ENCODE measurements around the gene RAB25.
A peak's percentile ranks its signal among the peaks of the same experiment; 100 is the strongest.

Gene RAB25

GRCh38 chr1:156072251-156072650 lies 11.3 kb downstream of the RAB25 start:
- POLR2A ChIA-PET (ENCODE audit: low non-redundant PET) = interaction anchor here (0.6 kb wide), 1 partner anchor 15 kb away, joined by 3 read pairs; no protein-coding TSS in a partner anchor
- CTCF ChIA-PET = no interaction called here
- H3K27ac ChIP-seq = no peak overlapping the region; the same call in 1 of the 2 replicates
- DNase-seq (ENCODE audit: low spot score) = no peak
- no peak for TF ChIP-seq CTCF (conservative IDR thresholded peaks at IDR 0.05; ENCODE audit: low read depth)

DNA sequence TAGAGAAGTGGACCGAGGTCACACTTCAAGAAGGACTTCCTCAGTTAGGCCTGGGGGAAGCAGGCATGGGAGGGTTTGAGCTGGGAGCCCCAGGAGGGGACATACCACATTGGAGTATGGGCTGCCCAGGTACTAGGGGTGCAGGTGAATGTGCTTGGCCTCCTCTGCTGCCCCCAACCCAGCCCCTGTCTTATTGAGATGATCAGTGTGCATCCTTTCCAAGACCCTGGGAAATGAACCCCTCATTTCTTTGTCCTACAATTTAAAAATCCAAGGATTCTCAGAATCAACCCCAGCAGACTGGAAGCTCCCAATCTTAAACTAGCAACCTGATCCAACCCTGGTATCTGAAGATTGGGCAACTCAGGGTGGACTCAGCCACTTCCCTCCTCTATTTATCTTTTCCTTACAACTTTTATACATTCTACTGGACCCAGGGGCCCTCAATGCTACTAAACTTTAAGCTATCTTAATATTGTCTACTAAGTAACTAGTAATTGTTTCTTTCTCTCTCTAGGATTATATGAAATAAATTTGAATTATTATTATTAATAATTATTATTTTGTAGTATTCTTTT lies 12.2 kb downstream of the RAB25 start:
- POLR2A ChIA-PET (ENCODE audit: low non-redundant PET) = no interaction called here
- CTCF ChIA-PET = interaction anchor here (0.6 to 0.7 kb wide), 3 partner anchors 8 to 57 kb away, joined by 5 read pairs; partner anchors contain the start of gene UBQLN4
- H3K27ac ChIP-seq = no peak overlapping the region; the same call in 1 of the 2 replicates
- no peak for DNase-seq (ENCODE audit: low spot score)
- no peak for TF ChIP-seq CTCF (conservative IDR thresholded peaks at IDR 0.05; ENCODE audit: low read depth)

- no peak for DNase-seq (ENCODE audit: low spot score)
- ChIA-PET POLR2A (ENCODE audit: low non-redundant PET) (no interaction called here), CTCF (interaction anchor here (0.6 to 0.7 kb wide), 3 partner anchors 8 to 56 kb away, joined by 5 read pairs; partner anchors contain the start of gene UBQLN4)
- H3K27ac ChIP-seq = no peak overlapping the region
- no peak for TF ChIP-seq CTCF (conservative IDR thresholded peaks at IDR 0.05; ENCODE audit: low read depth)
Observed at GRCh38 chr1:156073740-156074139, 12.8 kb downstream of the RAB25 start.

GRCh38 chr1:156074661-156075060 lies 13.7 kb downstream of the RAB25 start:
- TF ChIP-seq CTCF (conservative IDR thresholded peaks at IDR 0.05; ENCODE audit: low read depth) = no peak
- ChIA-PET POLR2A (ENCODE audit: low non-redundant PET) (no interaction called here), CTCF (interaction anchor here (1.6 kb wide), 1 partner anchor 8 kb away, joined by 4 read pairs; no protein-coding TSS in a partner anchor)
- DNase-seq (ENCODE audit: low spot score) = no peak
- peak overlapping the region; percentile 16; the same call in 1 of the 2 replicates for H3K27ac ChIP-seq

- ChIA-PET POLR2A (ENCODE audit: low non-redundant PET) (no interaction called here), CTCF (interaction anchor here (1.6 kb wide), 1 partner anchor 8 kb away, joined by 4 read pairs; no protein-coding TSS in a partner anchor)
- TF ChIP-seq CTCF (conservative IDR thresholded peaks at IDR 0.05; ENCODE audit: low read depth) = no peak
- no peak for DNase-seq (ENCODE audit: low spot score)
- H3K27ac ChIP-seq = peak overlapping the region; percentile 16; the same call in 1 of the 2 replicates
Observed at GRCh38 chr1:156075162-156075561, 14.2 kb downstream of the RAB25 start.

DNA sequence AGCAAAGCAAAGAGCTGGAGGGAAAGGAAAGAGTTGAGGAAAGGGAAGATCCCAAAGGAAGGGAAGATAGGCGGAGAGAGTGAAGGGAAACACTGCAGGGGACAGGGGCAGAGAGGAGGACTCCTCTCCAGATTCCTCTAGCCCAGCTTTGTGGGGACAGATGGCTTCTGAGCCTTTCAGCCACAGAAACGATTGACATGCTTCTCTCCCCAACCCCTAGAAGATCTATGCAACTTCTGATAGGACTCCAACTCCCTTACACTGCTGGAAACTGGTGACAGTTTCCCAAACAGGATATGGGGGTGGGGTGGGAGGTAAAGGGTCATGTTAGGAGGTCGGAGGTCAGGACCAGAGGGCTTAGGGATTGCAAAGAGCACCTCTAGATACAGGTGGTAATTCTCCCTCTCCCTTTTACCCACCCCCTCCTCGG lies 14.8 kb downstream of the RAB25 start:
- TF ChIP-seq CTCF (conservative IDR thresholded peaks at IDR 0.05; ENCODE audit: low read depth) = no peak
- H3K27ac ChIP-seq = peak overlapping the region; percentile 15; the same call in 1 of the 2 replicates
- ChIA-PET POLR2A (ENCODE audit: low non-redundant PET) (no interaction called here), CTCF (interaction anchor here (1.6 kb wide), 1 partner anchor 9 kb away, joined by 4 read pairs; no protein-coding TSS in a partner anchor)
- no peak for DNase-seq (ENCODE audit: low spot score)

Measured in RWPE1 (cell line).